T-helper 17 cell (primary cell): ENCODE data around the gene CYP24A1. TPM values are rescaled to one million over a fixed set of nuclear protein-coding genes. Genes with fewer than 3 reads are reported as not detected.

Experiments
- ATAC-seq: fragments of 150-1000 bp; cut with Tn5 transposase; 2 replicates; pipeline ENCODE4 v1.10.0; 2021; ENCODE audit warnings: mild to moderate bottlenecking, moderate library complexity
- DNase-seq, 3 donors: peaks; one replicate each; pipeline versions ENCODE4 v3.0.0 to v3.0.0-alpha.2; 2020 to 2021
- H3K9me3 ChIP-seq: one replicate; pipeline ENCODE4 v1.7.0; 2013; ENCODE audit warnings: low read length, mild to moderate bottlenecking; ENCODE audit not compliant: control insufficient read depth, poor library complexity, severe bottlenecking
- H3K27ac Mint-ChIP-seq: one replicate; pipeline ENCODE4 v1.8.0; 2022; ENCODE audit warnings: mild to moderate bottlenecking, moderate library complexity, mixed read lengths
- H3K27me3 Mint-ChIP-seq: one replicate; pipeline ENCODE4 v1.8.0; 2022; ENCODE audit warnings: mixed read lengths
- H3K36me3 Mint-ChIP-seq: one replicate; pipeline ENCODE4 v1.8.0; 2022; ENCODE audit warnings: low read depth, mixed read lengths
- H3K4me1 Mint-ChIP-seq: one replicate; pipeline ENCODE4 v1.8.0; 2022; ENCODE audit warnings: mild to moderate bottlenecking, mixed read lengths
- H3K4me3 Mint-ChIP-seq: one replicate; pipeline ENCODE4 v1.8.0; 2022; ENCODE audit warnings: mild to moderate bottlenecking, moderate library complexity, mixed read lengths
- total RNA-seq, 4 donors: library from RNA in 2 of 4; stranded (reverse) in 2 of 4; gene quantifications; one replicate each; pipeline ENCODE4 v1.2.3 and lab custom pipeline; 2022 to 2026

CYP24A1 gene
- total RNA-seq, 2 donors from 2014 or later = 0.22 TPM; not detected in 1

GRCh38 chr20:54163402-54163801 is 10.4 kb downstream of the CYP24A1 start:
- H3K4me1 Mint-ChIP-seq = peaks cover 4% of the 10 kb centered on the region
- no peak overlapping the region for H3K4me3 Mint-ChIP-seq

GRCh38 chr20:54162378-54163009 is 11.3 kb downstream of the CYP24A1 start:
- peaks cover 52% of the 10 kb centered on the region for H3K27me3 Mint-ChIP-seq

More at GRCh38 chr20:54163402-54163801, 10.4 kb downstream of the CYP24A1 start:
- Mint-ChIP-seq H3K36me3 (peaks cover 3% of the 10 kb centered on the region), H3K27ac (no peak overlapping the region), H3K27me3 (peaks cover 49% of the 10 kb centered on the region)
- ATAC-seq (no peak), DNase-seq (no peak)
- no peaks in the 10 kb centered on the region for H3K9me3 ChIP-seq

GRCh38 chr20:54161821-54162149 is 12.0 kb downstream of the CYP24A1 start:
- DNase-seq (no peak), ATAC-seq (no peak)
- H3K36me3 Mint-ChIP-seq = peaks cover 3% of the 10 kb centered on the region
- no peak overlapping the region for H3K4me3 Mint-ChIP-seq
- H3K9me3 ChIP-seq = no peaks in the 10 kb centered on the region
- no peak overlapping the region for H3K27ac Mint-ChIP-seq
- peaks cover 2% of the 10 kb centered on the region for H3K4me1 Mint-ChIP-seq
- peaks cover 59% of the 10 kb centered on the region for H3K27me3 Mint-ChIP-seq

More at GRCh38 chr20:54162378-54163009, 11.3 kb downstream of the CYP24A1 start:
- Mint-ChIP-seq H3K4me3 (no peak overlapping the region), H3K4me1 (peaks cover 2% of the 10 kb centered on the region), H3K27ac (no peak overlapping the region), H3K36me3 (peaks cover 3% of the 10 kb centered on the region)
- no peak for DNase-seq
- H3K9me3 ChIP-seq = no peaks in the 10 kb centered on the region
- no peak for ATAC-seq

GRCh38 chr20:54161008-54161820 is 12.6 kb downstream of the CYP24A1 start:
- Mint-ChIP-seq H3K27me3 (peaks cover 63% of the 10 kb centered on the region), H3K27ac (no peak overlapping the region), H3K36me3 (peaks cover 6% of the 10 kb centered on the region), H3K4me1 (peaks cover 2% of the 10 kb centered on the region), H3K4me3 (no peak overlapping the region)
- H3K9me3 ChIP-seq = no peaks in the 10 kb centered on the region
- DNase-seq (no peak), ATAC-seq (no peak)

- Mint-ChIP-seq H3K36me3 (peaks cover 8% of the 10 kb centered on the region), H3K4me3 (no peak overlapping the region), H3K27me3 (peaks cover 61% of the 10 kb centered on the region), H3K4me1 (peaks cover 2% of the 10 kb centered on the region), H3K27ac (no peak overlapping the region)
- no peaks in the 10 kb centered on the region for H3K9me3 ChIP-seq
- no peak for ATAC-seq
- DNase-seq = no peak
These were observed 13.4 kb downstream of the CYP24A1 start for GRCh38 chr20:54160065-54161007.

GRCh38 chr20:54158856-54159418 is 14.8 kb downstream of the CYP24A1 start:
- no peak for ATAC-seq
- H3K27ac Mint-ChIP-seq = no peak overlapping the region

GRCh38 chr20:54158226-54158625 is 15.6 kb downstream of the CYP24A1 start:
- Mint-ChIP-seq H3K27me3 (peaks cover 57% of the 10 kb centered on the region), H3K27ac (no peak overlapping the region), H3K4me3 (no peak overlapping the region), H3K4me1 (peaks cover 2% of the 10 kb centered on the region), H3K36me3 (peaks cover 8% of the 10 kb centered on the region)
- no peak for DNase-seq
- no peaks in the 10 kb centered on the region for H3K9me3 ChIP-seq
- no peak for ATAC-seq

More at GRCh38 chr20:54158856-54159418, 14.8 kb downstream of the CYP24A1 start:
- Mint-ChIP-seq H3K36me3 (peaks cover 8% of the 10 kb centered on the region), H3K4me1 (peaks cover 2% of the 10 kb centered on the region), H3K27me3 (peaks cover 59% of the 10 kb centered on the region), H3K4me3 (no peak overlapping the region)
- no peaks in the 10 kb centered on the region for H3K9me3 ChIP-seq
- DNase-seq = no peak

GRCh38 chr20:54156981-54157835 is 16.6 kb downstream of the CYP24A1 start:
- H3K9me3 ChIP-seq = no peaks in the 10 kb centered on the region
- DNase-seq (no peak), ATAC-seq (no peak)
- H3K36me3 Mint-ChIP-seq = peaks cover 8% of the 10 kb centered on the region
- no peak overlapping the region for H3K4me3 Mint-ChIP-seq
- H3K27me3 Mint-ChIP-seq = peaks cover 55% of the 10 kb centered on the region
- no peak overlapping the region for H3K27ac Mint-ChIP-seq
- H3K4me1 Mint-ChIP-seq = peaks cover 2% of the 10 kb centered on the region

- H3K9me3 ChIP-seq = no peaks in the 10 kb centered on the region
- Mint-ChIP-seq H3K27ac (no peak overlapping the region), H3K36me3 (peaks cover 8% of the 10 kb centered on the region)
These were observed 17.3 kb downstream of the CYP24A1 start for GRCh38 chr20:54156522-54156921.

GRCh38 chr20:54155736-54156317 is 18.0 kb downstream of the CYP24A1 start:
- Mint-ChIP-seq H3K27me3 (peaks cover 50% of the 10 kb centered on the region), H3K4me1 (no peaks in the 10 kb centered on the region), H3K36me3 (peaks cover 5% of the 10 kb centered on the region), H3K4me3 (no peak overlapping the region), H3K27ac (no peak overlapping the region)
- DNase-seq = no peak
- ATAC-seq = no peak
- H3K9me3 ChIP-seq = no peaks in the 10 kb centered on the region

More at GRCh38 chr20:54156522-54156921, 17.3 kb downstream of the CYP24A1 start:
- peaks cover 2% of the 10 kb centered on the region for H3K4me1 Mint-ChIP-seq
- DNase-seq = no peak
- H3K4me3 Mint-ChIP-seq = no peak overlapping the region
- peaks cover 56% of the 10 kb centered on the region for H3K27me3 Mint-ChIP-seq
- ATAC-seq = no peak

- H3K9me3 ChIP-seq = no peaks in the 10 kb centered on the region
- Mint-ChIP-seq H3K36me3 (peaks cover 5% of the 10 kb centered on the region), H3K4me3 (no peak overlapping the region), H3K27ac (no peak overlapping the region), H3K27me3 (peaks cover 50% of the 10 kb centered on the region), H3K4me1 (no peaks in the 10 kb centered on the region)
- ATAC-seq (no peak), DNase-seq (no peak)
These were observed 19.3 kb downstream of the CYP24A1 start for GRCh38 chr20:54154439-54154838.

GRCh38 chr20:54153847-54154246 is 19.9 kb downstream of the CYP24A1 start:
- H3K36me3 Mint-ChIP-seq = peaks cover 5% of the 10 kb centered on the region
- ATAC-seq (no peak), DNase-seq (no peak)
- H3K9me3 ChIP-seq = no peaks in the 10 kb centered on the region
- H3K27me3 Mint-ChIP-seq = peaks cover 56% of the 10 kb centered on the region
- H3K4me3 Mint-ChIP-seq = no peak overlapping the region
- H3K27ac Mint-ChIP-seq = no peak overlapping the region
- no peaks in the 10 kb centered on the region for H3K4me1 Mint-ChIP-seq
